PC-3 (cell line): ENCODE results near the gene NTM. TPM values are rescaled to one million over a fixed set of nuclear protein-coding genes. Genes with fewer than 3 reads are reported as not detected.

Source experiments
- ATAC-seq: fragments of 200-7000 bp; cut with Tn5 transposase; 2 replicates; pipeline ENCODE4 v1.9.1; 2020; ENCODE audit warnings: mild to moderate bottlenecking, moderate library complexity
- BruUV-seq: library from RNA; stranded (reverse); fragments of 400-500 nt; replicated peaks from 2 replicates; lab custom pipeline; 2021; lab: Mats Ljungman, UMichigan
- CTCF ChIA-PET: fragments of 300-600 bp; sonication (Branson Sonifier 250); formaldehyde crosslinking; loops from one replicate; lab custom pipeline; 2022; ENCODE audit warnings: antibody characterized with exemption; lab: Charles Lee
- POLR2A ChIA-PET: fragments of 300-600 bp; sonication (Branson Sonifier 250); formaldehyde crosslinking; loops from one replicate; lab custom pipeline; 2022; ENCODE audit warnings: antibody characterized with exemption; ENCODE audit not compliant: unreplicated experiment; lab: Charles Lee
- DNase-seq: peaks from one replicate; pipeline ENCODE4 v3.0.0-alpha.2; 2015
- H2AFZ ChIP-seq: fragments of 300-600 bp; sonication (generic); 2 replicates; pipeline ENCODE4 v1.6.0; 2016; ENCODE audit warnings: antibody characterized with exemption, low read length
- H3F3A ChIP-seq: fragments of 300-600 bp; sonication (generic); one replicate; pipeline ENCODE4 v1.6.0; 2017; ENCODE audit warnings: antibody characterized with exemption, low read length, control low read depth, mild to moderate bottlenecking; ENCODE audit not compliant: unreplicated experiment
- H3K27ac ChIP-seq: fragments of 300-600 bp; sonication (generic); 2 replicates; pipeline ENCODE4 v1.5.1; 2016; ENCODE audit warnings: mild to moderate bottlenecking, low read length
- H3K27me3 ChIP-seq: fragments of 300-600 bp; sonication (generic); 2 replicates; pipeline ENCODE4 v1.6.1; 2016; ENCODE audit warnings: low read length, mixed read lengths
- H3K36me3 ChIP-seq: fragments of 300-600 bp; sonication (generic); 2 replicates; pipeline ENCODE4 v1.6.1; 2016; ENCODE audit warnings: low read depth, mixed run types, low read length, mixed read lengths
- H3K4me1 ChIP-seq: fragments of 300-600 bp; sonication (generic); 2 replicates; pipeline ENCODE4 v1.5.1; 2016; ENCODE audit warnings: low read length; ENCODE audit not compliant: insufficient read depth
- H3K4me2 ChIP-seq: fragments of 300-600 bp; sonication (generic); 2 replicates; pipeline ENCODE4 v1.6.0; 2016; ENCODE audit warnings: low read length
- H3K4me3 ChIP-seq: fragments of 300-600 bp; sonication (generic); 2 replicates; pipeline ENCODE4 v1.5.1; 2016; ENCODE audit warnings: mild to moderate bottlenecking, low read length, mixed read lengths
- H3K79me2 ChIP-seq: fragments of 300-600 bp; sonication (generic); 2 replicates; pipeline ENCODE4 v1.6.1; 2017; ENCODE audit warnings: low read length, mixed read lengths
- H3K9ac ChIP-seq: fragments of 300-600 bp; sonication (generic); 2 replicates; pipeline ENCODE4 v1.6.0; 2016; ENCODE audit warnings: mild to moderate bottlenecking, low read length
- H3K9me2 ChIP-seq: fragments of 300-600 bp; sonication (generic); replicated peaks from 2 replicates; pipeline ENCODE4 v1.6.1; 2016; ENCODE audit warnings: mixed run types, low read length, mixed read lengths
- H3K9me3 ChIP-seq: fragments of 300-600 bp; sonication (generic); 2 replicates; pipeline ENCODE4 v1.6.1; 2016; ENCODE audit warnings: low read length, mixed read lengths
- H4K20me1 ChIP-seq: fragments of 300-600 bp; sonication (generic); 2 replicates; pipeline ENCODE4 v1.6.1; 2016; ENCODE audit warnings: low read length, mixed read lengths
- EZH2 ChIP-seq: fragments of 300-600 bp; sonication (generic); IDR thresholded peaks from one replicate; pipeline ENCODE4 v1.6.1; 2017; ENCODE audit warnings: antibody characterized with exemption, mild to moderate bottlenecking, low read length; ENCODE audit not compliant: unreplicated experiment
- EZH2phosphoT487 ChIP-seq: fragments of 300-600 bp; sonication (generic); IDR thresholded peaks from 2 replicates; pipeline ENCODE4 v1.6.1; 2018; ENCODE audit warnings: mild to moderate bottlenecking, antibody characterized with exemption, low read length, borderline replicate concordance
- intact Hi-C: fragments of 100-400 bp; cut with micrococcal nuclease; formaldehyde crosslinking; loops from 2 replicates; pipeline ENCODE4 v1.9.0; 2023
- total RNA-seq: library from RNA; depleted of rRNA; stranded (reverse); fragments of >200 nt; gene quantifications from 2 replicates; pipeline ENCODE4 v1.2.3, GENCODE V29; 2014
- TF ChIP-seq, protein P1 (sequence below): fragments of 300-600 bp; sonication (generic); conservative IDR thresholded peaks from 2 replicates; pipeline ENCODE4 v1.5.1; 2017; ENCODE audit warnings: antibody characterized with exemption, low read depth, mild to moderate bottlenecking, low read length

NTM gene
- total RNA-seq, 1 experiment from 2014 or later = not detected

DNA sequence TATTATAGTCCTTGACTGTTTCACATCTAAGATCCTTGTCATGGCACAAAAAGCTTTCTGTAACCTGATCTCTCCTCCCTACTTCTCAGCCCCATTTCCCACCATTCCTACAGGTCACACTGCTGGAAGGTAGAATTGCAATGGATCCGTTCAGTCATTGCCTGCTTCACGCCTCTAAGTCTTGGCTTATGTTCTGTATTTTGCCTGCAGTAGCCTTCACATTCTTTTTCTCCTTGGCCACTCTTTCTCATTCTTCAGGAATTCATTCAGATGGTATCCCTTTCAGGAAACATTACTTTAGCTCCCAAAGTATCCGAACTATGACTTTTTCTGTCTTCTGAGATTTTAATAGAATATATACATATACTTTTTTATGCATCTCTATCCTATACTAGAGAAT lies 731.5 kb downstream of the NTM start:
- Histone ChIP-seq H3K9me2 (no peaks in the 10 kb centered on the region), H3K36me3 (no peaks in the 10 kb centered on the region), H3F3A (no peaks in the 10 kb centered on the region), H3K4me3 (no peak overlapping the region), H3K9me3 (peaks cover 8% of the 10 kb centered on the region; the same call in 1 of the 2 replicates), H4K20me1 (no peaks in the 10 kb centered on the region), H3K27ac (no peak overlapping the region), H3K4me2 (no peak overlapping the region), H3K9ac (no peak overlapping the region), H3K27me3 (no peaks in the 10 kb centered on the region), H3K4me1 (no peaks in the 10 kb centered on the region), H2AFZ (no peak overlapping the region), H3K79me2 (no peaks in the 10 kb centered on the region)
- ChIA-PET POLR2A (no interaction called here), CTCF (no interaction called here)
- TF ChIP-seq EZH2 (no peak), EZH2phosphoT487 (no peak)
- TF ChIP-seq, protein P1, sequence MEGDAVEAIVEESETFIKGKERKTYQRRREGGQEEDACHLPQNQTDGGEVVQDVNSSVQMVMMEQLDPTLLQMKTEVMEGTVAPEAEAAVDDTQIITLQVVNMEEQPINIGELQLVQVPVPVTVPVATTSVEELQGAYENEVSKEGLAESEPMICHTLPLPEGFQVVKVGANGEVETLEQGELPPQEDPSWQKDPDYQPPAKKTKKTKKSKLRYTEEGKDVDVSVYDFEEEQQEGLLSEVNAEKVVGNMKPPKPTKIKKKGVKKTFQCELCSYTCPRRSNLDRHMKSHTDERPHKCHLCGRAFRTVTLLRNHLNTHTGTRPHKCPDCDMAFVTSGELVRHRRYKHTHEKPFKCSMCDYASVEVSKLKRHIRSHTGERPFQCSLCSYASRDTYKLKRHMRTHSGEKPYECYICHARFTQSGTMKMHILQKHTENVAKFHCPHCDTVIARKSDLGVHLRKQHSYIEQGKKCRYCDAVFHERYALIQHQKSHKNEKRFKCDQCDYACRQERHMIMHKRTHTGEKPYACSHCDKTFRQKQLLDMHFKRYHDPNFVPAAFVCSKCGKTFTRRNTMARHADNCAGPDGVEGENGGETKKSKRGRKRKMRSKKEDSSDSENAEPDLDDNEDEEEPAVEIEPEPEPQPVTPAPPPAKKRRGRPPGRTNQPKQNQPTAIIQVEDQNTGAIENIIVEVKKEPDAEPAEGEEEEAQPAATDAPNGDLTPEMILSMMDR = no peak
- ATAC-seq = no peak
- DNase-seq = no peak
- BruUV-seq = no TSS peak
- intact Hi-C loops = no loop called here

DNA sequence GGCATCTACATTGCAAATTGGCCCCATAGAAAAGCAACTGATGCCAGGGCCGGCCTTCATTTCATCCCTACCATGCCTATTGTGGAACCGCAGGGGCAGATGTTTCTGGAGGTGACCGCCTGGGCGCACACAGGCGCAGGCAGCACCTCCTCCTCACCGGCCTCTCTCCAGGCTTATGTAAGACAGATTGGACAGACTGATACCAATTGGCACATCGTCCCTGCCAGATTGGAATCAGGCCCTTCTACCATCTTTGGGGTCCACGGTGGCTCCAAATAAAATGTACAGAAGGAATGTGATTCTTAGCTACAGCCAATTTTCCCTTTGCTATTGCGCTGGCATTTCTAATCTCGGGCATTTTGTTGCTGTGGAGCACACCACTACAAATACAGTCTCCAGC lies 732.6 kb downstream of the NTM start:
- H3K9me2 ChIP-seq = no peaks in the 10 kb centered on the region
- no peak overlapping the region for H3K9ac ChIP-seq
- no peak overlapping the region for H2AFZ ChIP-seq
- no peaks in the 10 kb centered on the region for H3K4me1 ChIP-seq
- no TSS peak for BruUV-seq
- peaks cover 8% of the 10 kb centered on the region; the same call in 1 of the 2 replicates for H3K9me3 ChIP-seq
- no peaks in the 10 kb centered on the region for H3F3A ChIP-seq
- ChIA-PET POLR2A (no interaction called here), CTCF (no interaction called here)
- no peaks in the 10 kb centered on the region for H3K79me2 ChIP-seq
- intact Hi-C loops = no loop called here
- TF ChIP-seq EZH2 = no peak
- TF ChIP-seq EZH2phosphoT487 = no peak
- TF ChIP-seq, protein P1 = no peak
- H3K27ac ChIP-seq = no peak overlapping the region
- no peak overlapping the region for H3K4me2 ChIP-seq
- H3K36me3 ChIP-seq = no peaks in the 10 kb centered on the region
- no peaks in the 10 kb centered on the region for H3K27me3 ChIP-seq
- no peak overlapping the region for H3K4me3 ChIP-seq
- ATAC-seq (no peak), DNase-seq (no peak)
- H4K20me1 ChIP-seq = no peaks in the 10 kb centered on the region

DNA sequence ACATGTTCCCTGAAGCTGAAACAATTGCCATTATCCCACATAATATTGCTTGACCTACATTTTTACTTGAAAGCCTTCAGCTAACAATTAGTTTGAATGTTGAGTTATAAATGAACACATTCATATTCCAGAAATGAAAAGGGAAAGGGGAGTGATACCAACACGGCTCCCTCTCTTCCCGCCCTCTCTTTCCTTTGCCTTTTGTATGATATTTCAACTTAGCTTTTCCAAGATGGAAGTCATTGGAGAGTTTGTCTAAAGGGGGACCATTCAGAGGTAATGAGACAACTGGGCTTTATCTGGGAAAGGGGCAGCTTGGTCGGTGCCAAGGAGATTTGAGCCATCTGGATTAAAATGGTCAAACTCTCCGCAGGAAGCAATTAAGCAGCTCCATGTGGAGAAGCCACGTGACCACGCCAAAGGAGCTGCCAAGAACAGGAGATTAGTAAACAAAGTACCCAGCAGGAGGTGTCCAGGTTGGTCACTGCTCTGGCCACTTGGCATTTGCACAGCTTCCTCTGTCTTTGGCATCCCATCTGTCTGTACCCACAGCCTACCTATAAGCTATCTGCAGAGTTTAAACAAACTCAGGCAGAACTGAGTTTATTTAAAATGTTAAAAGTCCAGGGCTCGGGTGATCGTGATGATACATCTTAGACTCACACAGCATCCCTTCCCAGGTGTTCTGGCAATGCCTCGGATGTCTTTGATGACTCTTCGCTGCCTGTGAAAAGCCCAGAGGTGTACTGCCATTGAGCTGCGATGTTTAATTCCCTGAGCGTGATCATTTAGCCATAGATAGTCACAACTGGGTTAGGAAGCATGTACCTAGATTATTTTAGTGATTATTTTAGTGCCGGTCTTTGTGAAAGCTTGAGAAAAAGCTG lies 735.9 kb downstream of the NTM start:
- Histone ChIP-seq H3K9ac (no peak overlapping the region), H3K4me2 (no peak overlapping the region), H3K27ac (no peak overlapping the region), H3F3A (no peaks in the 10 kb centered on the region), H3K27me3 (no peaks in the 10 kb centered on the region), H3K4me1 (peaks cover 2% of the 10 kb centered on the region), H3K36me3 (no peaks in the 10 kb centered on the region), H3K79me2 (no peaks in the 10 kb centered on the region), H3K9me2 (no peaks in the 10 kb centered on the region), H3K4me3 (no peak overlapping the region), H3K9me3 (no peaks in the 10 kb centered on the region), H4K20me1 (no peaks in the 10 kb centered on the region), H2AFZ (0 out of 2 replicates have a peak overlapping the region, but pooled peaks have one; percentile 7)
- POLR2A ChIA-PET = no interaction called here
- CTCF ChIA-PET = no interaction called here
- ATAC-seq (peak; percentile 24), DNase-seq (peak; percentile 35)
- TF ChIP-seq EZH2phosphoT487 = no peak
- no peak for TF ChIP-seq EZH2
- TF ChIP-seq, protein P1 = no peak
- intact Hi-C loops = no loop called here
- no TSS peak for BruUV-seq
